ENCODE results near the gene COX10. TPM values are rescaled to one million over a fixed set of nuclear protein-coding genes. Genes with fewer than 3 reads are reported as not detected.

COX10 gene
- polyA plus RNA-seq, 5 donors = 10.5 to 12.2 (median 11.4) TPM

Other genes with a start within 250 kb of the COX10 start
- gene CDRT15, start 167.4 kb downstream of the COX10 start, polyA plus RNA-seq (ENCODE audit: insufficient read depth in 1 of 5, insufficient read length in 5 of 5, low replicate concordance in 1 of 5) = 1 to 10 TPM in 3 of 5 donors, under 1 TPM in 2; 0.73 to 1.3 (median 1.0) TPM
- gene HS3ST3B1, start 231.6 kb downstream of the COX10 start, polyA plus RNA-seq (ENCODE audit: insufficient read depth in 1 of 5, insufficient read length in 5 of 5, low replicate concordance in 1 of 5) = 1 to 10 TPM; 1.5 to 2.7 (median 1.8) TPM

Measured in right lung (tissue), 5 donors.